Measurements from ENCODE around the gene UQCRHL. TPM values are rescaled to one million over a fixed set of nuclear protein-coding genes. Genes with fewer than 3 reads are reported as not detected.

Gene UQCRHL
- total and polyA plus RNA-seq, 12 donors, result 0.24 to 6.0 (median 0.91) TPM

GRCh38 chr1:15758343-15758931 lies 49.0 kb downstream of the UQCRHL start, which contains the start of gene FBLIM1:
Gene FBLIM1, plus strand, starts transcription at chr1:15758795. Its CDS starts 6,189 bp downstream, at chr1:15764984.
- H3K27ac ChIP-seq, result peak within 1 kb of the TSS in 4 of 5 donors; percentile 32 to 93 (median 78)
- H3K4me3 ChIP-seq, result peak within 1 kb of the TSS in 3 of 4 donors; percentile 25 to 75 (median 32)
- DNase-seq, result no peak
- WGBS, 4 donors, result 5 to 40% (median 7%) methylated on average over 1 to 48 of the region's 58 CpGs
- TF ChIP-seq, protein P1, sequence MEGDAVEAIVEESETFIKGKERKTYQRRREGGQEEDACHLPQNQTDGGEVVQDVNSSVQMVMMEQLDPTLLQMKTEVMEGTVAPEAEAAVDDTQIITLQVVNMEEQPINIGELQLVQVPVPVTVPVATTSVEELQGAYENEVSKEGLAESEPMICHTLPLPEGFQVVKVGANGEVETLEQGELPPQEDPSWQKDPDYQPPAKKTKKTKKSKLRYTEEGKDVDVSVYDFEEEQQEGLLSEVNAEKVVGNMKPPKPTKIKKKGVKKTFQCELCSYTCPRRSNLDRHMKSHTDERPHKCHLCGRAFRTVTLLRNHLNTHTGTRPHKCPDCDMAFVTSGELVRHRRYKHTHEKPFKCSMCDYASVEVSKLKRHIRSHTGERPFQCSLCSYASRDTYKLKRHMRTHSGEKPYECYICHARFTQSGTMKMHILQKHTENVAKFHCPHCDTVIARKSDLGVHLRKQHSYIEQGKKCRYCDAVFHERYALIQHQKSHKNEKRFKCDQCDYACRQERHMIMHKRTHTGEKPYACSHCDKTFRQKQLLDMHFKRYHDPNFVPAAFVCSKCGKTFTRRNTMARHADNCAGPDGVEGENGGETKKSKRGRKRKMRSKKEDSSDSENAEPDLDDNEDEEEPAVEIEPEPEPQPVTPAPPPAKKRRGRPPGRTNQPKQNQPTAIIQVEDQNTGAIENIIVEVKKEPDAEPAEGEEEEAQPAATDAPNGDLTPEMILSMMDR (IDR thresholded peaks at IDR 0.05), result no peak
- no peak for TF ChIP-seq POLR2A (IDR thresholded peaks at IDR 0.05)
- intact Hi-C loops (cut with DNase I), result no loop called here
- H3K27me3 ChIP-seq, result peaks cover 7% of the 10 kb centered on the region
- H3K36me3 ChIP-seq (replicated peaks in 1 of 2), result no peaks in the 10 kb centered on the region
- H3K4me1 ChIP-seq (replicated peaks in 1 of 2), result peaks cover 6 to 35% of the 10 kb centered on the region in 2 donors
- H3K9me3 ChIP-seq (replicated peaks in 1 of 3), result no peaks in the 10 kb centered on the region

- TF ChIP-seq, protein P1 (IDR thresholded peaks at IDR 0.05), result no peak
- no peak for TF ChIP-seq POLR2A (IDR thresholded peaks at IDR 0.05)
- Histone ChIP-seq H3K4me1 (replicated peaks in 1 of 2) (peaks cover 6 to 35% of the 10 kb centered on the region in 2 donors), H3K4me3 (peak overlapping the region in 1 of 4 donors; percentile 75), H3K27me3 (peaks cover 7% of the 10 kb centered on the region), H3K36me3 (replicated peaks in 1 of 2) (no peaks in the 10 kb centered on the region), H3K9me3 (replicated peaks in 1 of 3) (no peaks in the 10 kb centered on the region), H3K27ac (peak overlapping the region in 2 of 5 donors; percentile 82 to 93)
- 12 to 28% (median 22%) methylated on average over 17 to 24 of the region's 24 CpGs for WGBS, 4 donors
- intact Hi-C loops (cut with DNase I), result no loop called here
- peak in 1 of 7 donors; percentile 37 for DNase-seq
Observed at GRCh38 chr1:15757575-15758342, 49.7 kb downstream of the UQCRHL start.

Other genes with a start within 250 kb of the UQCRHL start
- gene AGMAT, start 222.6 kb downstream of the UQCRHL start, total RNA-seq, result 10 to 100 TPM in 1 of 9 donors, 1 to 10 TPM in 7, under 1 TPM in 1; 0.37 to 15.0 (median 1.7) TPM
- 1 to 10 TPM in 1 of 3 donors, under 1 TPM in 2; 0.16 to 5.6 (median 0.30) TPM for gene AGMAT, start 222.6 kb downstream of the UQCRHL start, polyA plus RNA-seq
- gene DDI2, start 190.2 kb downstream of the UQCRHL start, total RNA-seq, result 10 to 100 TPM; 12.1 to 46.3 (median 30.2) TPM
- 10 to 100 TPM in 2 of 3 donors, 1 to 10 TPM in 1; 5.3 to 19.1 (median 12.7) TPM for gene DDI2, start 190.2 kb downstream of the UQCRHL start, polyA plus RNA-seq
- gene PLEKHM2, start 123.3 kb downstream of the UQCRHL start, total RNA-seq, result 10 to 100 TPM; 25.8 to 92.9 (median 71.1) TPM
- 100 to 1,000 TPM in 1 of 3 donors, 10 to 100 TPM in 2; 42.8 to 103 (median 63.7) TPM for gene PLEKHM2, start 123.3 kb downstream of the UQCRHL start, polyA plus RNA-seq
- 10 to 100 TPM in 2 of 9 donors, 1 to 10 TPM in 6, under 1 TPM in 1; 0.44 to 12.3 (median 5.5) TPM for gene SLC25A34, start 71.4 kb downstream of the UQCRHL start, total RNA-seq
- gene SLC25A34, start 71.4 kb downstream of the UQCRHL start, polyA plus RNA-seq, result 10 to 100 TPM in 1 of 3 donors, 1 to 10 TPM in 2; 4.7 to 11.1 (median 6.0) TPM
- under 1 TPM in 1 of 9 donors, not detected in 8; 0.14 TPM for gene TMEM82, start 65.2 kb downstream of the UQCRHL start, total RNA-seq
- not detected for gene TMEM82, start 65.2 kb downstream of the UQCRHL start, polyA plus RNA-seq
- 100 to 1,000 TPM in 1 of 9 donors, 10 to 100 TPM in 7, 1 to 10 TPM in 1; 4.0 to 103 (median 48.3) TPM for gene FBLIM1, start 48.9 kb downstream of the UQCRHL start, total RNA-seq
- gene FBLIM1, start 48.9 kb downstream of the UQCRHL start, polyA plus RNA-seq, result 10 to 100 TPM; 16.0 to 50.1 (median 40.5) TPM
- gene SPEN, start 40.1 kb upstream of the UQCRHL start, total RNA-seq, result 10 to 100 TPM; 17.4 to 51.2 (median 34.2) TPM
- 10 to 100 TPM; 16.4 to 31.2 (median 18.8) TPM for gene SPEN, start 40.1 kb upstream of the UQCRHL start, polyA plus RNA-seq
- 10 to 100 TPM; 21.6 to 50.2 (median 33.3) TPM for gene ZBTB17, start 168.5 kb upstream of the UQCRHL start, total RNA-seq
- gene ZBTB17, start 168.5 kb upstream of the UQCRHL start, polyA plus RNA-seq, result 100 to 1,000 TPM in 2 of 3 donors, 1 to 10 TPM in 1; 8.0 to 172 (median 114) TPM
- not detected for gene SRARP, start 196.6 kb upstream of the UQCRHL start, total RNA-seq
- gene SRARP, start 196.6 kb upstream of the UQCRHL start, polyA plus RNA-seq, result not detected
- 100 to 1,000 TPM in 4 of 9 donors, 10 to 100 TPM in 5; 13.4 to 633 (median 80.1) TPM for gene HSPB7, start 210.4 kb upstream of the UQCRHL start, total RNA-seq
- gene HSPB7, start 210.4 kb upstream of the UQCRHL start, polyA plus RNA-seq, result 100 to 1,000 TPM in 1 of 3 donors, 10 to 100 TPM in 2; 52.7 to 488 (median 90.1) TPM
- 1 to 10 TPM in 6 of 9 donors, under 1 TPM in 3; 0.18 to 4.9 (median 2.1) TPM for gene CLCNKA, start 214.4 kb upstream of the UQCRHL start, total RNA-seq
- gene CLCNKA, start 214.4 kb upstream of the UQCRHL start, polyA plus RNA-seq, result 10 to 100 TPM in 1 of 3 donors, 1 to 10 TPM in 2; 1.5 to 52.5 (median 8.2) TPM
- gene CLCNKB, start 236.1 kb upstream of the UQCRHL start, total RNA-seq, result 1 to 10 TPM in 7 of 9 donors, under 1 TPM in 2; 0.67 to 9.9 (median 2.8) TPM
- 1 to 10 TPM in 2 of 3 donors, under 1 TPM in 1; 0.88 to 4.4 (median 2.4) TPM for gene CLCNKB, start 236.1 kb upstream of the UQCRHL start, polyA plus RNA-seq